HCT116 (cell line): ENCODE measurements around the gene LINS1.

Experiments used
- ATF3 ChIP-seq: IDR thresholded peaks from 2 replicates; pipeline ENCODE4 v1.6.1; 2012
- CEBPB ChIP-seq: IDR thresholded peaks from 2 replicates; pipeline ENCODE4 v1.6.1; 2012; ENCODE audit warnings: low read depth
- MAX ChIP-seq: IDR thresholded peaks from 2 replicates; pipeline ENCODE4 v1.6.1; 2012
- POLR2AphosphoS5 ChIP-seq: IDR thresholded peaks from 2 replicates; pipeline ENCODE4 v1.6.1; 2011; ENCODE audit warnings: mild to moderate bottlenecking, low read depth, low read length, moderate library complexity
- RAD21 ChIP-seq: IDR thresholded peaks from 2 replicates; pipeline ENCODE4 v1.6.1; 2012; ENCODE audit warnings: low read depth, mild to moderate bottlenecking
- TF ChIP-seq, protein P1 (sequence below), 3 experiments: fragments of 200-600 bp in 1 of 3; sonication (generic) in 1 of 3; IDR thresholded peaks in 2 of 3; conservative IDR thresholded peaks in 1 of 3; 2 replicates each; pipeline ENCODE4 v1.5.1; 2012 to 2017; ENCODE audit warnings: low read depth in 2 of 3, low read length in 2 of 3, antibody characterized with exemption in 1 of 3, borderline replicate concordance in 1 of 3, control low read depth in 1 of 3, mild to moderate bottlenecking in 1 of 3, mixed read lengths in 1 of 3, mixed run types in 1 of 3, moderate library complexity in 1 of 3; ENCODE audit not compliant: insufficient read depth in 1 of 3

GRCh38 chr15:100598655-100599054 is 3.3 kb downstream of the LINS1 start:
- TF ChIP-seq POLR2AphosphoS5 (no peak), CEBPB (no peak), RAD21 (no peak), ATF3 (no peak), MAX (no peak)
- TF ChIP-seq, protein P1, sequence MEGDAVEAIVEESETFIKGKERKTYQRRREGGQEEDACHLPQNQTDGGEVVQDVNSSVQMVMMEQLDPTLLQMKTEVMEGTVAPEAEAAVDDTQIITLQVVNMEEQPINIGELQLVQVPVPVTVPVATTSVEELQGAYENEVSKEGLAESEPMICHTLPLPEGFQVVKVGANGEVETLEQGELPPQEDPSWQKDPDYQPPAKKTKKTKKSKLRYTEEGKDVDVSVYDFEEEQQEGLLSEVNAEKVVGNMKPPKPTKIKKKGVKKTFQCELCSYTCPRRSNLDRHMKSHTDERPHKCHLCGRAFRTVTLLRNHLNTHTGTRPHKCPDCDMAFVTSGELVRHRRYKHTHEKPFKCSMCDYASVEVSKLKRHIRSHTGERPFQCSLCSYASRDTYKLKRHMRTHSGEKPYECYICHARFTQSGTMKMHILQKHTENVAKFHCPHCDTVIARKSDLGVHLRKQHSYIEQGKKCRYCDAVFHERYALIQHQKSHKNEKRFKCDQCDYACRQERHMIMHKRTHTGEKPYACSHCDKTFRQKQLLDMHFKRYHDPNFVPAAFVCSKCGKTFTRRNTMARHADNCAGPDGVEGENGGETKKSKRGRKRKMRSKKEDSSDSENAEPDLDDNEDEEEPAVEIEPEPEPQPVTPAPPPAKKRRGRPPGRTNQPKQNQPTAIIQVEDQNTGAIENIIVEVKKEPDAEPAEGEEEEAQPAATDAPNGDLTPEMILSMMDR (IDR thresholded peaks at IDR 0.05 in 2 of 3, conservative IDR thresholded peaks at IDR 0.05 in 1 of 3; ENCODE audit: borderline replicate concordance in 1 of 3, insufficient read depth in 1 of 3, low read depth in 2 of 3, low read length in 2 of 3): no peak
